Inflammatory macrophage (primary cell): ENCODE results near the gene PDK2.

Source experiments
- DNase-seq, 2 donors: peaks; one replicate each; pipeline ENCODE4 v3.0.0-alpha.2; 2020 to 2022

PDK2 gene

DNA sequence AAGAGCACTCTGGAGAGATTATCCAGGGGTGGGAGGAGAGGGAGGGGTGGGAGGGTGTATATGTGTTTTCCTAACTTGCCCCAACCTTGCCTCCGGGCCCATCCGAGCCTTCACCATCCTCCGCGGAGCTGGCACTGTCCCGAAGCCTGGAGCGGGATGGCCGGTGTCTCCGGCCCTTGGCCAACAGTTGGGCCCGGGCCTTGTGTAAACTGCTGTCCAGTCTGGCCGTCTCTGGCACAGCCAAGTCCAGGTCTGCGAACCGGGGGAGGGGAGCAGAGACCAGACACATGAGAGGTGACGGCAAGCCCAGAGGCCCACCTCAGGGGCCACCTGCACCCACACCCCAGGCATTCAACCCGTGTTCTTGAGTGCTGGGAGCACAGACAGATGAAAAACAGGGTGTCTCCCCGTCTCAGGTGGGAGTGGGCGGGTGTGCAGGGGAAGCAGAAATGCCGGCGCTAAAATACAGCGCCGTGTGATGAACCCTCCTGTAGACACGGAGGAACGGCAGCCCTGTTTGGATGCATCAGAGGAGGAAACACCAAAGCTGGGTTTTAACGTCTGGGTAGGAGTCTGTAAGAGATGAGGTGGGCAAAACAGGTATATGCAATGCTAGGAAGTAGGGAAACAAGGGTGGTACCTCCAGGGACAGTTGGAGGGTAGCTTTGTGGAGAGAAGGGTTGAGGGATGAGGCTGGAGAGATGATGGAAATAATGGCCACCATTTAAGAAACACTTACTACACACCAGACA, 23.1 kb downstream of the PDK2 start:
- DNase-seq = no peak

DNA sequence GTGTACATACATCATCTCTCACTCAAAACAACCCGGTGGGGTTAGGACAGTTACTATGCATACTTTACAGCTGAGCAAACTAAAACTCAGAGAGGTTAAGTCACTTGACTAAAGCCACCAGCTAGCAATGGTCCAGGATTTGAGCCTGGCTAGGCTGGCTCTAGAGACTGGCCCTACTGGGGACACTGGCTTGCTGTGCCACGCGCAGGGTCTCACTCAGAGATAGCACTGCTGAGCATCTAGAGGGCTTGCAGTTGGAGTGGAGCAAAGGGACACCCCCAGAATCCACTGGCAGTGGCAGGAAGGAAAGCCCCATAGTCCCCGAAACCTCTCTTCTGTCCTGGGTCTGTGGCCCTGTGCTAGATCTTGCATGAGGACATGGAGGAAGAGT, 23.7 kb downstream of the PDK2 start:
- DNase-seq = no peak

DNA sequence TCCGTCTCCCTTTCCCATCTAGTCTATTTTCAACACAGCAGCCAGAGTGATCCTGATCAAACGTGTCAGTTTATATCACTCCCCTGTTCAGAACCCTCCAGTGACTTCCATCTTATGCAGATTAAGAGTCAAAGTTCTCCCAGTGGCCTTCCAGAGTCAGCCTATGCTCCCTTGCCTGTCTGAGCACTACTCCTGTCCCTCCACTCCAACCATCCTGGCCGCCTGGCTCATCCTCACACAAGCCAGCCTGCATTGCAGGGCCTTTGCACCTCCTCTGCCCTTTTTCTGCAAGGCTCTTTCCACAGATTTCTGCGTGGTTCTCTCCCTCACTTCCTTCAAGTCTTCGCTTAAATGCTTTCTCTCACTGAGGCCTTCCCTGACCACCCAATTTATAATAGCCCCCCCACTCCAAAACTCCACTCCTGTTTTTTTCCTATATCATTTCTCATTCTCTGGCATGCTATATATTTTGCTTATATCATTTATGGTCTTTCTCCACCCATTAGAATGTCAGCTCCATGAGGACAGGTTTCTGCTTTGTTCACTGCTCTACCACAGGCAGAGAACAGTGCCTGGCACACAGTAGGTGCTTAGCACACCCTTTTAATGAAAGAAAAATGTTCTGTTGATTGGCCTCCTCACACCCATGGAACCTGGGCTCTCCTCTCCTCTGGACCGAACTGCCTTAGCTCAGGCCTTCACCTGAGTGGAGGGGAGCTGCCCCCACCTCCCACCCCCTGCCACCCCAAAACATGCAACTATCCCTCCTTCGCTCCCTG, 25.5 kb downstream of the PDK2 start:
- DNase-seq = no peak

DNA sequence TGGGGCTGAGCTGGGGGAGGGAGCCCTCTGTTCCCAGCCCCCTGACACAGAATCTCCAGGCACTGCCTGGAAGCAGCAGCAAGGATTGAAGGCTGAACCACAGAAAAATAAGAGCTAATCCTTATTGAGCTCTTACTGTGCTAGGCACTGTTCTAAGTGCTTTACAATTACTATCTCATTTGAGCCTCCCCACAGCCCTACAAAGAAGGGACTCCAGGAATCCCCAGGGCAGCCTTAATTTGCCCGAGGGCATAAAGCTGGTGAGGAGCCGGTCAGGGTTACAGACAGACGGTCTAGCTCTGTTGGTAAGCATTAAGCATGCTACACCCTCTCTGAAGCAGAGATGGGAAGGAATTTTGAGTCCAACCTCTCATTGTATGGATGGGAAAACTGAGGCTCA, 27.8 kb downstream of the PDK2 start:
- no peak for DNase-seq

DNA sequence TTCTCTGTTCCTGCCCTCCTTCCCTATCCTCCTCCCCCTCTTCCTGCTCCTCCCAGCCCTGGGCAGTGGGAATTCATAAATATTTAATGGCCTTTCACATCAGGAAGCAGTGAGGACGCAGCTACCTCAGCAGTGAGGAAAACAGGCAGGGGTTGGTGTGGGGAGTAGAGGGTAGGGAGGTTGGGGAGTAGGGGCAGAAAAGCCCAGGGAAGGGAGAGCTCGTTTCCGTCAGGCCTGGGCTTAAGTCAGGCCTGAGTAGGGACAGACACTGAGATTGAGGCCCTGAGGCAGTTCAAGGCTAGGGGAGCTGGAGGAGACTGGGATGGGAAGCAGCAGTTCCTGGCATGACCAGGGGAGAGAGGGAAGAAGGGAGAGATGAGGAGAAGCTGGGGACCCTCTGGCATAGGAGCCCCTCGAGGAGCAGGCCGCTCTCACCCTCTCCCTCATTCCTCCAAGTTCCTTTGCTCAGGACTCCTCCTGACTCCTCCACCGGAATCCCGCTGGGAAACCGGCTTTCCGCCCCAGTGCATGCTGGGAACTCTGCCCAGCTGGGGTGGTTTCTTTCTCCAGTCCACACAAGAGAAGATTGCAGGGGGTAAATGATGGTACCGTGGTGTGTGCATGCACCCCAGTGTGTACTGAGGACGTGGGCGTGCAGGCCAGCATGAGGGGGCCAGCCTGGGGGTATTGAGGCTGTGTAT, 28.6 kb downstream of the PDK2 start:
- no peak for DNase-seq

DNA sequence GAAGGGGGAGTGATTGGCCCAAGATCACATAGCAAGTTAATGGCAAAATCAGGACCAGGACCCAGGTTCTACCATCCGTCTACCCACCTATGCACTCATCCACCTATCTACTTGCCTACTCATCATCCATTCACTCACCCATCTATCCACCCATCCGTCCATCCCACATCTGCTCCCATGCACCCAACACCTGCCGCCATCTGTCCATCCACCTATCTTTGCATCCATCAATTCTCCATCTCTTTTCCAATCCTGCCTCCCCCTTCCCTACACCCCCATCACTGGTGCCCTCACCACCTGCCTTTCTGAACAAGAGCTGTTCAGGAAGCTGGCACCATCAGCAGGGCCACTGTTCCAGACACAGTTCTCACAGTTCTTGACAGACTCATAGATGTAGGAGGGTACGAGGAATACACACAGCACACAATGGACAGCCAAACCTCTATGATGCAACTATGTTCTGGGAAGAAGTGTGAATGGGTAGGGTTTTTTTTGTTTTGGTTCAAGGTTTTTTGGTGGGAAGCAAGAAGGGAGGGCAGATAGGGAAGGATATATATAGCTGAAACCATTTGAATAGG, 30.4 kb downstream of the PDK2 start:
- no peak for DNase-seq

DNA sequence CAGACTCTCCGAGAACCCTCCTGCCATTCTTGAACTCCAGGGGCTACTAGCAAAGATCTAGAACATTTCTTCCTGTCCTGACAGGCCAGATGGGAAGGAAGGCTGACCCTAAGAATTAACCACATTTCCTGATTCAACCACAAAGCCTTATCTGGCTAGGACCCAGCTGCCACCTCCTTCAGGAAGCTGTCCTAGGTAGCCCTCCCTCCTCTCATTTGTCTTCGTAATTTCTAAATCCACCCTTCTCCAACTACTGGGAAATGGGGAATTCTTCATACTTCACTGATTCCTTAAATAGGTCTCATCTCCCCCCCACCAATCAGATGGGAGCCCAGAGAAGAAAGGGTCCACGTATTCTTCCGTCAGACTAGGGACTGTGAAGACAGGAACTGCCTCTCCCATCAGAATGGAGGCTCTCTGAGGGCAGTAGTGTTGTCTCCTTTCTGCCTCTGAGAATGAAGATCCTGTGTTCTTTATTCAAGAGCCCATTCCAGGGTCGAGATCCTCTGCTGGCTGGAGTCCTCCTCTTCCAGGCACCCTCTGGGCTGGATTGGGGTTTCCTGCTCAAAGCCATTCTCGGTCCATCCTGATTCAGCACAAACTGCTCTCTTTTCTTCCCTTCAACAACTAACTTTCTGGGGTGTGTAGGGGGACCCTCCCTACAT, 32.7 kb downstream of the PDK2 start:
- no peak for DNase-seq

DNA sequence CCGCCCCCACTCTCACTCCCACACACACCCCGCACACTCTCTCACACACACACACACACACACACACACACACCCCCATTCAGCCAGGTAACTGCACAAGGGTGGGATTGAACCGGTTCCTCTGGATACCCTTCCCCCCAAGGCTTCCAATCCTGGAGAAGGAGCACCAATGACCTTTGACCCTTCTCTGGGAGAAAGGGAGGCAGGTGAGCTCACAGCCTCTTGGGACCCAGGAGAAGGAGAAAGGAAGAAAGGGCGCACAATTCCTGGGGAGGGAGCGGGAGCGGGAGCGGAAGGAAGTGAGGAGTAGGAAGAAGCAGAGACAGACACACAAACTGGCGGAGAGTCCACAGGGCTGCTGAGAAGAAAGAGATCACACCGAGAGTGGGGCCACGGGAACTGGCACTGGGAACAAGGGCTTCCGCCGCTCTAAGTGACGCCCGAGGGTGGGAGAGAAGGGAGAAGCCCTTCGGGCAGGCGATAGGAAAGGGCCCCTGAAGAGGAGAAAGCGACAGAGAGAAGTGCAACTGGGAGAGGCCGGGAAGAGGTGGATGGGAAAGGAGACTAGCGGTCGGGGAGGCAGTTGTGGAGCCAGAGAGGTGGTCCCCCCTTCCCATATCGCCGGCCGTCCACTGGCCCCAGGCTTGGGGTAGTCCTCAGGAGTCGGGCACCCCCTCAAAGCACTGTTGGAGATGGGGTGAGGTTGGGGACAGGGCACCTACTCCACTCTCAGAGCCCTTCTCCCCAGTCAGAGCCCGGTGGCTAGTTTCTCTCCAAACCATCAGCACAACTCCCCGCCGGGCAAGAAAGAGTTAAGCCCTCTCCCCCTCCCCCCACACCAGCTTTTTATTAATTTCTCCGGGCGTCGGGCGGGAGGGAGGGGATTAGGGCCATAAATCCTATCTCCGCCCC, 33.5 kb downstream of the PDK2 start:
- DNase-seq = peak in 1 of 2 donors; percentile 37

DNA sequence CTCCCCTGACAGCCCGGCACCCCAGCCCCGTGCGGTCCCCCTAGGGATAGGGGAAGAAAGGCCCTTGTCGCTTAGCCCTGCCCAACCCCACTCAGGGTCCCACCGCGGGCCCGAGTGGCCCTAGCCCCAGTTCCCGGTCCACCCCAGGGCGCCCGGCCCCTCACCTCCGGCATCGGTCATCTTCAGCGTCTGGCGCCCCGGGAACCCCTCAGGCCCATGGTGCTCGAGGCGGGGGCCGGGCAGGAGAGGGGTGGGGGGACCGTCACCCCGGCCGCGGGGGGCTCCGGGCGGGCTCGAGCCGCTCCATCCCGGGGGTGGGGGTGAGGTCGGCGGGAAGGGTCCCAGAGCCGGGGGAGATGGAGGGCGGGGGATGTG, 34.2 kb downstream of the PDK2 start:
- DNase-seq = no peak

DNA sequence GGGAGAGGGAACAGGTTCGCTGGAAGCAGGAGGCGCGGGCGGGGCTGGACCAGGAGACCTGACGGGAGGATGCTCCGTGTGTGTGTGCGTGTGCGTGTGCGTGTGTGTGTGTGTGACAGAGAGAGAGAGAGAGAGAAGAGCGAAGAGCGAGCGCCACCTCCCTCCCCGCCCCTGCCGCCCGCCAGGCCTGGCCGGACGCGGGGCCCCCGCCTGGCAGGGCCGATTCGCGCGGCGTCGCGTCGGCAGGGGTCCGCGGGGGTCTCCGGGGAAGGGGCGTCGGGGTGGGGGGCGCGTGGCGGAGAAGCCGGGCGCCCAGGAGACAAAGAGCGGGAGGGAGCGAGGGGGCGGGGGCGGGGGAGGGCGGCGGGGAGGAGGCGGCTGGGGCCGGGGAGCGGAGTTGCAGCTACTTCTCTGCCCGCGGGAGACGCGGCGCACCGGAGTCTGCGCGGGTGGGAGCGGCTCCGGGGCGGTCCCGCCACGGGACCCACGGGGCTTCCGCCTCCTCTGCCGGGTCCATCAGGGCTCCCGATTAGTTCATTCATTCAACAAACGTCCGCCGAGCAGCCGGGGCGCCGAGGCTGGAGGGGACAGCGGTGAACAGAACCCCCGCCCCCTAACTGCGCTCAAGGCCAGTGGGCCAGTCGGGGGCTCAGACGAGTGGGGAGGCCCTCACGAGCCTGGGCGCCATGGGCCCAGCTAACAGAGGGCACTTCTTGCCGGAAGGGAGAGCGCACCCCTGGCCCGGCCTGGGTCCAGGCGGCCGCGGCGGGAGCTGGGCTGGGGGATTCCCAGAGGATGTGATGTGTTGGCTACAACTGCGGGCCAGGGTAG, 34.8 kb downstream of the PDK2 start, which contains the start of gene SAMD14:
SAMD14 (minus strand) TSS at position 433 of the 831 bp plus-strand sequence. CDS start 5,201 bp downstream, outside the sequence.
- DNase-seq = peak; percentile 20 to 49

DNA sequence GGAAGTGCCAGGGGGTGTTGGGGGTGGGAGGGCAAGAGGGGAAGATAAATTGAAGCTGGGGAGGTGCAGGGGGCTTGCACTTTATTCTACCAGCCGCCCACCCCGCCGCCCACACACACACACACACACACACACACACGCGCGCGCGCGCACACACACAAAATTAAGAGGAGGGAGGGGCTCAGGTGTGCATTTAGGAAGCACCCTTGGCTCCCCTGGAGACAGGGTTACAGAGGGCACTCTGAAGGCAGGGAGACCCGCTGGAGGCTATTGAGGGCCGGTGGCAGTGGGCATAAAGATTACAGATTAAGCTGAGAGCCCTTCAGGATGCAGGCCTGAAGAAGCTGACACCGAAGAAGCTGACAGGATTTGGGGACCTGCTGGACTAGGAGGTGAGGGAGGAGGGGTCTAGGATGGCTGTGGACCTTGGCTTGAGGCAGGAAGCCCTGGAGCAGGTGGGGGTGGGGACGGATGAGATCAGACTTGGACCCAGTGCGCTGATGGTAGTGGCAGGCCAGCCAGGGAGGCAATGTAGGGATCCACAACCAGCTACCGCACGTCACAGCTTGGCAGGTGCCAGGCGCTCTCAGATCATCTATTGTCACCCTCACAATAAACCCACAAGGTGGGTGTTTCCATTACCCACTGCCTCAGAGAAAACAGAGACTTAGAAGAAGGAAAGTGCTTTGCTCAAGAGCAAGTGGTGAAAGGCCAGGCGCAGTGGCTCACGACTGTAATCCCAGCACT, 35.6 kb downstream of the PDK2 start:
- DNase-seq = peak in 1 of 2 donors; percentile 52

DNA sequence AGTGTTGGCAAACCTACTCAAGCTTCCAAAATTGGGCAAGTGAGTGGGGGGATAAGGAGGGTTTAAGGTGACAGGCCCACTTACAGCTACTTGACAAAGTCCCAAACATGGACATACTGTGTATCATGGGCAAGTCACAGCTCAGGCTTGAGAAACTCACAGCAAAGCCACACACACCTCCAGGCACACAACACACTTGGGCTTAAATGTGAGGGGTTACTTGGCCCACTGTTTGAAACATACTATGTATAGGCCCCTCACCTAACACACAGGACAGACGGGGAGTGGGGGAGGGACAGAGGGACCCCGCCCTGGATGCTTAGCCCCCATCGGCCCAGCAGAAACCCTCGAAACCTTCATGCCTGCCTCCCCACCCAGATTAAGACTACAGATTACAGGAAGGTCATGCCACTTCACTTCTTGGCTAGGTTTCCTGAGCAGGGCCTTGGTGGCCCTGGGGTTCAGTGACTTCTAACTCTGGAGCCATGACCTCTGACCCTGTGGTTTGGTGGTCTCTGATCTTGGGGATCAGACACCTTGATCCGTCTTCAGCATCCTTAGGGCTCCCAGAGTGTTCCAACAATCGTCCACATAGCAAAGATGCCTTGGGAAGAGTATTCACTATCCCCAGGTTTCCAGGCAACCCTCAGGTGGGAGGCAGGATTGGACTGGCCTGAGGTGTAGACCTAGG, 37.1 kb downstream of the PDK2 start:
- no peak for DNase-seq

DNA sequence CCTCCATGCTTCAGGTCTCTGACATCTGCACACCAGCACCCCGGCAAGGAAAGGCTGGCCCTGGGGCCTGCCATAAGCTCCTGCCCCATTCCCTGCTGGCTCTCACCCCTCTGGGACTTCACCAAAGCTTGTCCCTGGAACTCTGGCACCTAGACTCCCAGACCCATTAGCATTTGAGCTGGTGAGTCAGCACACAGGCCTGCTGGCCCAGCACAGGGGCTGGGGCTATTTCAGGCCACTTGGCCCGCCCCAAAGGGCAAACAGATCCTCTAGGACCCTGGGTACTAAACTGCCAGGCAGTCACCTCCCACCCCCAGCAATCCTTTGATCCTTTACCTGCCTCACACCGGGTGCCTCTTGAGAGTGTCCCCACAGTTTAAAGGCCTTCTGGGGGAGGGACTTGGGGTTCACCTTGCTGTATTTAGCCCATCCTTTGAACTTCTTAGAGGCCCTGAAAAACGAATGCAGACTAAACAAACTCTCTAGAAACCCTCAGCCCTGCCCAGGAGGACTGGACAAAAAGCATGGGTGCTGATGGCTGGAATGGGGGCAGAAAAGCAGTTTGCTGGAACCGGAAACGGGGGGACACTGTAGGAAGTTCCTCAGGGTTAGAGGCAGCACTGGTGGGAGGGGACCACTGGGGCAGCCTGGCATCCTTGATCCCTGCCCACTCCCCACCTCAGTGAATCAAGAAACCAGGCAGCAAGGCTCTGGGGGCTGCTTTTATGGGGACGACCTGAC, 38.0 kb downstream of the PDK2 start:
- no peak for DNase-seq

DNA sequence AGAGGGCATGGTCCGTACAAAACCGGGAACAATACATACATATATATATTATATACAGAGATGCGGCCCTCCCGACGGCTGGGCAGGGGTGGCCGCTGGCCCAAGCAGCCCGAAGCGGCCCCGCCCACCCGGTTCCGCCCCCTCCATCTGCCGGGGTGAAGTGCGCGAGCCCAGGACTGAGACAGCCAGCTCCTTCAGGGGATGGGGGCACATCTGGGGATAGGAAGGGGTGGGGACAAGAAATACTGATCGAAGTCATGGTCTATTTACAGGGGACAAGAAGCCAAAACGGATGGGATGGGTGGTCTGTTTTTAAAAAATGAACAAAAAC, 38.6 kb downstream of the PDK2 start:
- no peak for DNase-seq

DNA sequence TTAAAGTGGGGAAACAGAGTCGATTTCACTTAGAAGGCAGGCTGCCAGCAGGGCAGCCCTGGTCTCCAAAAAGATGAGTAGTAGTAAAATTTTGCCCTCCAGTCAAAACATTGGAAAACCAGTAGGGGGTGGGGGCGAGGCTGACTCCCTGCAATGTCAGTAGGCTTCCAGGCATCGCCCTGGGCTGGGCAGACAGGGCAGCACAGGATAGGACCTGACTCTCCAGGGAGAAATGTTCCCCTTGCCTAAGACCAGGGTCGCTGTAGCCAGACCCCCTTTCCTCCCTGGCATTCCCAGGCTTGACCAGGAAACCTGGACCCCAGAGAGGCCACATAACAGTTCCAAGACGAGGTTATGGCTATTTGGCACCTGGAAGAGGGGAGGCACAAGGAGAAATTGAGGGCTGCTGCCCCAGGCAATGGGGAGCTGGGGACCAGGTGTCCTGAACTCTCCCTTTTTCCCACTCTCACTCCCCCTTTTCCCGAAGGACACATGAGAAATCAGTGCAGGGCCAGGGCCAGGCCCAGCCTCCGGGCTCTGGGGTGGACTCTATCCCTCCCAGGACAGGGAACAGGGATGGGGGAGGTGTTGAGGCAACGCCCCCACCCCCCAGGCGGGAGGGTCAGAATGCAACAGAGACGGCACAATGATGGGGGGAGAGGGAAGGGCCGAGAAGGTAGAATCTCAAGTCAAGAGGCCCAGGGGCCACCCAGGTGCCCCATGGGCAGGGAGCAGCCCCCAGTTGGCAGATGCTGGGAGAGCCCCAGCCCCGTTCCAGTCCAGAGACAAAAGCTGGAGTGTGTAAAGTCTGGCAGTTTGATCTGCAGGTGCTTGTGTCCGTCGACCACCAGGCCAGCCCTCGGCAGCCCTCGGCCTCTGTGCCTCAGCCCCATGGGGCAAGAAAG, 39.3 kb downstream of the PDK2 start:
- no peak for DNase-seq

DNA sequence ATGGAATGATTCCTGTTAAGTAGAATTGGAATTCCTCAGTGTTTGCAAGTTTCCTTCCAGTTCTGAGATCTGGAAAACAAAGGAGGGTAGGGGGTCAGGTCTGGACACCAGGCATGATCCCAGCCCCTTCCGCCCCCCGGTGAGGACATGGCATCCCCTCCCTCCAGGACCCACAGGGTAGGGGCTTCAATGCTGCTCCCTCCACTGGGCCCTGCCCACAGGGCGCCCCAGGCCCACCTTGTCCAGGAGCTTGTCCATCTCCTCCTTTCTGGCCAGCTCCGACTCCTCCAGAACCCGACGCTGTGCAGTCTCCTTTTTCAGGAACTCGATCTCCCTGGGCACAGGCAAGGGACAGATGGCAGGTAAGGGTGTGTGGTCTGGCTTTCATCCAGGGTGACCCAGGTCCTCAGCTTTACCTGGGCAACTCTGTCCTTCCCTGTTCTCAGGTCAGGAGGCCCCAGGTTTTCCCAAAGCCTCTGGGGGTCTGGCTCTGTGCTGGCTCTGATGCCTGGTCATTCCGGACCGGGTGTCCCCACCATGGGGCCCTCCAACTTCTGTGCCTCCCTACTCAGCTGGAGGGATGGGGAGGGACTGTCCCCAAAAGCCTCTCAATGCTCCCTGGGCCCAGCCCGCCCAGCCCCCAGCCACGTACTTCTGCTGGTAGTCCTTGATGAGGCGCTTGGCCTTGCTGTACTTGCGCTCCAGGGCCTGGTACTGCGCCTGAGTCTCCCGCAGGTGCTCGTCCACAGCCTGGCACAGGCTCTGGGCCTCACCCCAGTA, 40.4 kb downstream of the PDK2 start:
- DNase-seq = no peak
